ENCODE results near the gene OR2L3. TPM values are rescaled to one million over a fixed set of nuclear protein-coding genes. Genes with fewer than 3 reads are reported as not detected.

OR2L3 gene
- total and polyA plus RNA-seq, 10 of the 15 experiments (the other 5 are each of a cell fraction or from before 2014, with no cell fraction given), result not detected

GRCh38 chr1:248009681-248010080 is 37.0 kb upstream of the OR2L3 start (continued):
- TF ChIP-seq, protein P1, sequence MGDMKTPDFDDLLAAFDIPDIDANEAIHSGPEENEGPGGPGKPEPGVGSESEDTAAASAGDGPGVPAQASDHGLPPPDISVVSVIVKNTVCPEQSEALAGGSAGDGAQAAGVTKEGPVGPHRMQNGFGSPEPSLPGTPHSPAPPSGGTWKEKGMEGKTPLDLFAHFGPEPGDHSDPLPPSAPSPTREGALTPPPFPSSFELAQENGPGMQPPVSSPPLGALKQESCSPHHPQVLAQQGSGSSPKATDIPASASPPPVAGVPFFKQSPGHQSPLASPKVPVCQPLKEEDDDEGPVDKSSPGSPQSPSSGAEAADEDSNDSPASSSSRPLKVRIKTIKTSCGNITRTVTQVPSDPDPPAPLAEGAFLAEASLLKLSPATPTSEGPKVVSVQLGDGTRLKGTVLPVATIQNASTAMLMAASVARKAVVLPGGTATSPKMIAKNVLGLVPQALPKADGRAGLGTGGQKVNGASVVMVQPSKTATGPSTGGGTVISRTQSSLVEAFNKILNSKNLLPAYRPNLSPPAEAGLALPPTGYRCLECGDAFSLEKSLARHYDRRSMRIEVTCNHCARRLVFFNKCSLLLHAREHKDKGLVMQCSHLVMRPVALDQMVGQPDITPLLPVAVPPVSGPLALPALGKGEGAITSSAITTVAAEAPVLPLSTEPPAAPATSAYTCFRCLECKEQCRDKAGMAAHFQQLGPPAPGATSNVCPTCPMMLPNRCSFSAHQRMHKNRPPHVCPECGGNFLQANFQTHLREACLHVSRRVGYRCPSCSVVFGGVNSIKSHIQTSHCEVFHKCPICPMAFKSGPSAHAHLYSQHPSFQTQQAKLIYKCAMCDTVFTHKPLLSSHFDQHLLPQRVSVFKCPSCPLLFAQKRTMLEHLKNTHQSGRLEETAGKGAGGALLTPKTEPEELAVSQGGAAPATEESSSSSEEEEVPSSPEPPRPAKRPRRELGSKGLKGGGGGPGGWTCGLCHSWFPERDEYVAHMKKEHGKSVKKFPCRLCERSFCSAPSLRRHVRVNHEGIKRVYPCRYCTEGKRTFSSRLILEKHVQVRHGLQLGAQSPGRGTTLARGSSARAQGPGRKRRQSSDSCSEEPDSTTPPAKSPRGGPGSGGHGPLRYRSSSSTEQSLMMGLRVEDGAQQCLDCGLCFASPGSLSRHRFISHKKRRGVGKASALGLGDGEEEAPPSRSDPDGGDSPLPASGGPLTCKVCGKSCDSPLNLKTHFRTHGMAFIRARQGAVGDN (IDR thresholded peaks at IDR 0.05), result no peak
- TF ChIP-seq NR2C1 (IDR thresholded peaks at IDR 0.05) (no peak), NR2C2 (IDR thresholded peaks at IDR 0.05; ENCODE audit: borderline replicate concordance, control insufficient read depth, insufficient read length, low read depth) (no peak), CBX5 (IDR thresholded peaks at IDR 0.05; ENCODE audit: low read depth) (no peak), PAX8 (IDR thresholded peaks at IDR 0.05) (no peak), YY1 (IDR thresholded peaks at IDR 0.05; ENCODE audit: low read depth, low read length) (no peak)

DNA sequence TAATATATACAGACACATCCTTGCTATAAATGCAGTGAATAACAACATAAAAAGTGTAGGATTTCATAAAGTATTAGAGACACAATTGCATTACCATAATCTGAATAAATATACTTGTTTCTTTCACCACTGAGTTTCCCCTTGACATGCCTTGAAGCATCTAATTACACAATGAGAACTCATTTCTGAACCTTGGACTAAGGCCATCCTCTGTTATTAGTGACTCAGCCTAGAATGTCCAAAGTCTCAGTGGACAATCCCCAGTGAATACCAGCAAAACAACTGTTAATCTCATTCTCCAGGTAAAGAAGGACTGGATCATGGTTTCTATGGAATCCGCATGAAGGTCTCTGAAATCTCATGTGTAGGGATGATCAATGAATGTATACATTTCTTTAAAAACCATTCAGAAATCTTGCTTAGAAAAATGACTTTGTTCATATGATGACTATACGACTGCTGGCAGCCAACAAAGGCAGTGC is 33.4 kb upstream of the OR2L3 start, which contains the start of gene OR2L5:
TSS of gene OR2L5 (plus strand) at position 432 of the 482 bp plus-strand sequence. CDS start 8,288 bp downstream, outside the sequence.
- in situ Hi-C loops (cut with MboI), result no loop called here
- 49% methylated on average over 2 of the region's 2 CpGs for WGBS (ENCODE audit: insufficient coverage, insufficient replicate concordance, low lambda C conversion rate, missing lambda C conversion rate)
- Histone ChIP-seq H3K36me3 (ENCODE audit: control insufficient read depth in 2 of 2, insufficient read depth in 2 of 2, low read length in 1 of 2) (no peaks in the 10 kb centered on the region), H3K27me3 (replicated peaks in 1 of 2; ENCODE audit: control insufficient read depth in 2 of 2, insufficient read depth in 2 of 2, low read length in 1 of 2) (no peaks in the 10 kb centered on the region), H3K4me3 (no peak within 1 kb of the TSS), H3K9ac (ENCODE audit: control insufficient read depth, insufficient read depth, low read length) (no peak within 1 kb of the TSS), H3K79me2 (ENCODE audit: control insufficient read depth, insufficient read depth, low read length) (no peaks in the 10 kb centered on the region), H3K4me1 (ENCODE audit: control insufficient read depth, insufficient read depth, low read length) (no peaks in the 10 kb centered on the region), H3K9me3 (replicated peaks; ENCODE audit: control insufficient read depth, insufficient read depth, low read length) (no peaks in the 10 kb centered on the region), H3K27ac (ENCODE audit: control insufficient read depth, insufficient read depth) (no peak within 1 kb of the TSS), H4K20me1 (ENCODE audit: control insufficient read depth, insufficient read depth) (no peaks in the 10 kb centered on the region), H2AFZ (ENCODE audit: control insufficient read depth, low read depth, low read length) (no peak within 1 kb of the TSS), H3K4me2 (ENCODE audit: control insufficient read depth, insufficient read depth) (no peak within 1 kb of the TSS)
- TF ChIP-seq SP1 (IDR thresholded peaks at IDR 0.05; ENCODE audit: low read depth, low read length), result no peak
- TF ChIP-seq ATF7 (IDR thresholded peaks at IDR 0.05; ENCODE audit: low read depth), result no peak
- no peak for TF ChIP-seq ZBTB11 (CRISPR knock-in tag; IDR thresholded peaks at IDR 0.05)
- TF ChIP-seq SIX5 (IDR thresholded peaks at IDR 0.05; ENCODE audit: low read depth, low read length, severe bottlenecking), result no peak
- ATAC-seq (no peak), DNase-seq (ENCODE audit: low read depth, low spot score) (no peak), FAIRE-seq (no peak)
- SMC1A ChIA-PET (ENCODE audit: uncharacterized antibody, unreplicated experiment), result no interaction called here
- POLR2A ChIA-PET, result no interaction called here
- no TSS peak for BruUV-seq (replicated peaks)
- CTCF ChIA-PET, result no interaction called here
- intact Hi-C loops (cut with micrococcal nuclease; ENCODE audit: unreplicated experiment), result no loop called here
- RAD21 ChIA-PET (ENCODE audit: unreplicated experiment), result no interaction called here

All from GM12878 (cell line).